ENCODE results near the gene SEC23B.

The SEC23B gene

GRCh38 chr20:18567739-18568091 lies 60.0 kb downstream of the SEC23B start:
- TF ChIP-seq CTCF (IDR thresholded peaks at IDR 0.05; ENCODE audit: low read depth, low read length), result no peak
- Histone ChIP-seq H3K36me3 (peaks cover 5% of the 10 kb centered on the region), H3K4me3 (ENCODE audit: low read depth, low read length) (peak overlapping the region; percentile 96), H3K9me3 (no peaks in the 10 kb centered on the region), H3K4me1 (no peaks in the 10 kb centered on the region), H3K27me3 (no peaks in the 10 kb centered on the region)
- no peak for DNase-seq

GRCh38 chr20:18571009-18571408 lies 63.3 kb downstream of the SEC23B start:
- no peak for TF ChIP-seq CTCF (IDR thresholded peaks at IDR 0.05; ENCODE audit: low read depth, low read length)
- no peak for DNase-seq
- no peaks in the 10 kb centered on the region for H3K4me1 ChIP-seq
- H3K27me3 ChIP-seq, result no peaks in the 10 kb centered on the region
- no peaks in the 10 kb centered on the region for H3K9me3 ChIP-seq
- H3K36me3 ChIP-seq, result peaks cover 5% of the 10 kb centered on the region
- H3K4me3 ChIP-seq (ENCODE audit: low read depth, low read length), result no peak overlapping the region

DNA sequence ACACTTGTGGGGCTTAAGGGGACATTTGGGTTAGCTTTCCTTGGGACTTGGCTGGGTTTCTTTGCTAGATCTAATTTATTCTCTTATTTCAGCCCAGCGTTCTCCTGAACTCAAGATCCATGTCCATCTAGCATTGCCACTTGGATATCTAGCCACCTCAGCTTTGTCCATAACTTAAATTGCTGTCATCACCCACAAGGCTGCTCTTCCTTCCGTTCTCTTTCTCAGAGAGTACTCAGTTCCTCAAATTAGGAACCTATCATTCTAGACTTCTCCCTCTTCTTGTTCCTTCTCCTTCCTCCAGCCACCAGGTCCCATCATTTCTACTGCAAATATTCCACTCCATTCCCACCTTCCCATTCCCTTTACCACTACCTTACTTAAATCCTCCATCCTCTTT lies 63.8 kb downstream of the SEC23B start:
- no peaks in the 10 kb centered on the region for H3K4me1 ChIP-seq
- H3K27me3 ChIP-seq, result no peaks in the 10 kb centered on the region
- H3K4me3 ChIP-seq (ENCODE audit: low read depth, low read length), result no peak overlapping the region
- TF ChIP-seq CTCF (IDR thresholded peaks at IDR 0.05; ENCODE audit: low read depth, low read length), result no peak
- DNase-seq, result no peak
- peaks cover 5% of the 10 kb centered on the region for H3K36me3 ChIP-seq
- H3K9me3 ChIP-seq, result no peaks in the 10 kb centered on the region

DNA sequence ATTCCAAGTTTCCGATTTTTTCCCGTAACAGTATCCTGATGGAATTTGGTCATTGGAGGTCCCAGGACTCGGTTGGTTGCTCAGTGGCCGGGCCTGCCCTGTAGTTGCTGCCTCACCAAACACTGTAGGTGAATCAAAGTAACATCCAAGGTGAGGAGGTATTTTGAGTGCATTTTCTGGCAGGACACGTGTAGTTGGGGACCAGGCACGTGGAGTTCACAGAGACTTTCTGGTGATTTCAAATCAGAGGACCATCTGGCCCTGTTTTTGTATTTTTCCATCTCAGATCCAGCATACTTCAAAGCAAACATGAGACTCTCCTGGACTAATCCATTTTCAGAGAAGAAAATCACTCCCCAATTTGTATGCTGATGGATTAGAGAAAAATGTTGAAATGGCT lies 70.2 kb downstream of the SEC23B start:
- no peaks in the 10 kb centered on the region for H3K27me3 ChIP-seq
- H3K4me1 ChIP-seq, result no peaks in the 10 kb centered on the region
- TF ChIP-seq CTCF (IDR thresholded peaks at IDR 0.05; ENCODE audit: low read depth, low read length), result no peak
- no peaks in the 10 kb centered on the region for H3K36me3 ChIP-seq
- H3K9me3 ChIP-seq, result no peaks in the 10 kb centered on the region
- H3K4me3 ChIP-seq (ENCODE audit: low read depth, low read length), result no peak overlapping the region
- DNase-seq, result no peak

GRCh38 chr20:18578581-18578980 lies 70.8 kb downstream of the SEC23B start:
- DNase-seq, result no peak
- H3K27me3 ChIP-seq, result no peaks in the 10 kb centered on the region
- H3K4me3 ChIP-seq (ENCODE audit: low read depth, low read length), result no peak overlapping the region
- no peaks in the 10 kb centered on the region for H3K4me1 ChIP-seq
- no peaks in the 10 kb centered on the region for H3K36me3 ChIP-seq
- no peaks in the 10 kb centered on the region for H3K9me3 ChIP-seq
- no peak for TF ChIP-seq CTCF (IDR thresholded peaks at IDR 0.05; ENCODE audit: low read depth, low read length)

DNA sequence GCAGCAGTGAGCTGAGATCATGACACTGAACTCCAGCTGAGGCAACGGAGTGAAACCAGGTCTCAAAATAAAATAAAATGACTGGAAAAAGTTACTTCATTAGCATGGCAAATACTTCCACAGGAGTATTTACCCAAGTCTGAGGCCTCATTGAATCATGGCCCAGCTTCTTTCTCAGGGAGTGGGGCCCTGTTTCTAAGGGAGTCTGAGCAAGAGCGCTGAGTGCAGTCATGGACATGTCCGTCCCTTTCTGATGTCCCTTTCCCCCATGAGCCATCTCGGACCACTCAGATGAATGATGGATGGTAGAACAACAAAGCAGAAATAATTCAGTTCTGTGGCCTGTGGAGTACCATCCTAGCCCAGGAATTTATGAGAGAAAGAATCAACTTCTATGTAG lies 72.3 kb downstream of the SEC23B start:
- no peak for TF ChIP-seq CTCF (IDR thresholded peaks at IDR 0.05; ENCODE audit: low read depth, low read length)
- Histone ChIP-seq H3K36me3 (no peaks in the 10 kb centered on the region), H3K9me3 (no peaks in the 10 kb centered on the region), H3K4me3 (ENCODE audit: low read depth, low read length) (no peak overlapping the region), H3K4me1 (no peaks in the 10 kb centered on the region), H3K27me3 (no peaks in the 10 kb centered on the region)
- no peak for DNase-seq

All from BE2C (cell line).